IPS DF 6.9 (cell line): Measurements from ENCODE around the gene IFITM1.
A peak's percentile ranks its signal among the peaks of the same experiment; 100 is the strongest.
"Not testable (repeated sequence)": the region's sequence is repeated elsewhere in the genome, so short reads cannot be mapped to it uniquely, and the experiment has no call there.

Source experiments
- DNase-seq: peaks from one replicate; pipeline ENCODE4 v3.0.0-alpha.2; 2013; ENCODE audit warnings: low read depth, low spot score
- H3K27ac ChIP-seq: one replicate; pipeline ENCODE4 v1.5.1; 2013; ENCODE audit warnings: low read length, control low read depth
- H3K27me3 ChIP-seq: 2 replicates; pipeline ENCODE4 v1.6.1; 2013; ENCODE audit warnings: mild to moderate bottlenecking, low read length; ENCODE audit not compliant: control insufficient read depth, insufficient read depth
- H3K36me3 ChIP-seq: 2 replicates; pipeline ENCODE4 v1.6.1; 2013; ENCODE audit warnings: low read length; ENCODE audit not compliant: control insufficient read depth, insufficient read depth
- H3K4me1 ChIP-seq: 2 replicates; pipeline ENCODE4 v1.6.1; 2013; ENCODE audit warnings: low read length; ENCODE audit not compliant: control insufficient read depth, insufficient read depth
- H3K4me3 ChIP-seq: 2 replicates; pipeline ENCODE4 v1.5.1; 2013; ENCODE audit warnings: mild to moderate bottlenecking, low read length
- H3K9me3 ChIP-seq: 2 replicates; pipeline ENCODE4 v1.6.1; 2013; ENCODE audit warnings: low read length, inconsistent platforms; ENCODE audit not compliant: control insufficient read depth, insufficient read depth
- WGBS: extraction: QIAGEN DNeasy Blood & Tissue Kit; methylation state at CpG from one replicate; pipeline ENCODE4 v1.1.7; 2013; ENCODE audit warnings: mixed read lengths, missing lambda C conversion rate; ENCODE audit not compliant: insufficient read length, insufficient coverage; 5-methylcytosine and 5-hydroxymethylcytosine counted together

Gene IFITM1

GRCh38 chr11:313304-313786 is 495 bp upstream of the IFITM1 start:
- no peaks in the 10 kb centered on the region for H3K9me3 ChIP-seq
- no CpG with 5 or more reads among the region's 8 CpGs for WGBS
- peaks cover 23% of the 10 kb centered on the region for H3K4me1 ChIP-seq
- peak overlapping the region; percentile 40 for H3K27ac ChIP-seq
- no peaks in the 10 kb centered on the region for H3K27me3 ChIP-seq
- DNase-seq: no peak
- no peak overlapping the region for H3K4me3 ChIP-seq
- H3K36me3 ChIP-seq: no peaks in the 10 kb centered on the region; the same call in 1 of the 2 replicates

GRCh38 chr11:314554-314875 is 675 bp downstream of the IFITM1 start:
- Histone ChIP-seq H3K4me1 (peaks cover 24% of the 10 kb centered on the region), H3K4me3 (peak overlapping the region; percentile 73; the same call in 1 of the 2 replicates)
- H3K9me3 ChIP-seq, H3K27me3 ChIP-seq, H3K36me3 ChIP-seq, H3K27ac ChIP-seq, DNase-seq: not testable (repeated sequence)
- no CpG with 5 or more reads among the region's 6 CpGs for WGBS

GRCh38 chr11:315051-315481 is 1.2 kb downstream of the IFITM1 start:
- Histone ChIP-seq H3K36me3 (no peaks in the 10 kb centered on the region; the same call in 1 of the 2 replicates), H3K27me3 (no peaks in the 10 kb centered on the region), H3K9me3 (no peaks in the 10 kb centered on the region), H3K4me1 (peaks cover 24% of the 10 kb centered on the region), H3K27ac (no peak overlapping the region), H3K4me3 (peak overlapping the region; percentile 32; the same call in 1 of the 2 replicates)
- DNase-seq: no peak
- no CpG with 5 or more reads among the region's 9 CpGs for WGBS

DNA sequence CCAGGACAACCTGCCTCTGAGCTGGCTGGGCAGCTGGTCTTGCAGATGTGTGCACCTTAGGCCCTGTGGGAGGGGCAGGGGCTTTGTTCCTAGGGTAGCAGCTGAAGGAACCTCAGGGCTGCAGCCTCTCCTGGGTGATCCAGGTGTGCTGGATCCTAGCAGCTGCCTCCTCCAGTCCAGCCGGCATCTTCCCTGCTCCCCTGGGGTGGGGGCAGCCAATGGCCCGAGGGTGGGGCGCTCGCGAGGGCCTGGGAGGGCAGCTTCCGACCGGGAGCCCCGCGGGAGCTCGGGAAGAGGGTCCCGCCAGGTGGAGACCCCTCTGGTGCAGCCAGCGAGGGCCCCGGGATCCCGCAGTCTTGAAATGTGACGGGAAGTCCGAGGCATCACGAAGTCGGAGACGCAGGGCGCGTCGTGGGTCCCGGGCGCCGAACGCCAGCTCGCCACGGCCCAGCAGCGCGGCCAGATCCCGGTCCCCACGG is 1.7 kb downstream of the IFITM1 start:
- no peaks in the 10 kb centered on the region; the same call in 1 of the 2 replicates for H3K36me3 ChIP-seq
- H3K27ac ChIP-seq: no peak overlapping the region
- no CpG with 5 or more reads among the region's 32 CpGs for WGBS
- H3K27me3 ChIP-seq: no peaks in the 10 kb centered on the region
- H3K4me3 ChIP-seq: peak overlapping the region; percentile 7; the same call in 1 of the 2 replicates
- H3K4me1 ChIP-seq: peaks cover 26% of the 10 kb centered on the region
- no peaks in the 10 kb centered on the region for H3K9me3 ChIP-seq
- no peak for DNase-seq

DNA sequence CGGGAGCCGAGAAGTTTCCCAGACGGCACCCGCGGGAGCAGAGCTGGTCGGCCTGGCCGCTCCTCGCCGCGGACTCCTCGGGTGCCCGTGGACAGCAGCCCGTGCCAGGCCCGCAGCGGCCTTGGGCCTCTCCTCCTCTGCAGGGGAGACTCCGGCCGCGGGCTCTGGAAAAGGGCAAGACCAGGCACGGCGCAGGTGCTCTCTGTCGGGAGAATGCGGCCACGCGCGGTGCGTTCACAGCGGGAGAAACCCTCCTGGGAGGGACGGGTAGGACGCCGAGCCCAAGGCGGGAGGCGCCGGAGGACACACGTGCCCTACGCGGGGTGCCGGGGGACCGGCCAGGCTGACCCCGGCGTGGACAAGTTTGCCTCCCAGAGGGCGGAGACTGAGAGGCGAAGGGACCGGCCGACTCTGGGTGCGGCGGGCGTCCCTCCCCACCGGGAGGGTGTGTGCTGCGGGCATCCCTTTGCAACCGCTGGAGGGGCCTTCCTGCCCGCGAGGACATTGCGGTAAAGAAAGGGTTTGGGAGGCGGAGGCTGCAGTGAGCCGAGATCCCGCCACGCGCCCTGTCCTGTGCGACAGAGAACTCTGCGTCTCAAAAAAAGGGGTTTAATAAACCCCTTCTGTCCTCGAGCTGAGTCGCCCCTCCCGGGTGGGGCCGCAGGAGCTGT is 2.3 kb downstream of the IFITM1 start:
- Histone ChIP-seq H3K4me3 (peak overlapping the region; percentile 7; the same call in 1 of the 2 replicates), H3K36me3 (no peaks in the 10 kb centered on the region; the same call in 1 of the 2 replicates), H3K27me3 (no peaks in the 10 kb centered on the region), H3K4me1 (peaks cover 26% of the 10 kb centered on the region), H3K9me3 (no peaks in the 10 kb centered on the region), H3K27ac (no peak overlapping the region)
- DNase-seq: no peak
- WGBS: no CpG with 5 or more reads among the region's 64 CpGs

DNA sequence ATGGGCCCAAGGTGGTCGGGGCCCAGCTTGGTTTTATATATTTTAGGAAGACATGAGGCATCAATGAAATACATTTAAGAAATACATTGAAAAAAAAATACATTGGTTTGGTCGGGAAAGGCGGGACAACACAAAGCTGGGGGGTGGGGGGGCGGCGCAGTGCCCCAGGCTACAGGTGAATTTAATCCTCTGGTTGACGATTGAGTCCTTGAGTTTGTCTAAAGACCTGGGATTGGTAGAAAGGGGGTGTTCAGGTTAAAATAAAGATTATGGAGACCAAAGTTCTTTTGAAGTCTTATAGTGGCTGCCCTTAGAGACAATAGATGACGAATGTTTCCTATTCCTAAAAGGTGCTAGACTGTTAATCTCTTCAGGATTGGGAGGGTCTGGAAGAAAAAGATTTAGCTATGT is 3.1 kb downstream of the IFITM1 start:
- Histone ChIP-seq H3K4me1 (peaks cover 25% of the 10 kb centered on the region), H3K4me3 (no peak overlapping the region), H3K9me3 (no peaks in the 10 kb centered on the region), H3K36me3 (no peaks in the 10 kb centered on the region; the same call in 1 of the 2 replicates), H3K27ac (no peak overlapping the region), H3K27me3 (no peaks in the 10 kb centered on the region)
- DNase-seq: no peak
- WGBS: no CpG with 5 or more reads among the region's 7 CpGs

- not testable (repeated sequence) for H3K36me3 ChIP-seq, H3K27me3 ChIP-seq, H3K9me3 ChIP-seq, H3K27ac ChIP-seq, H3K4me3 ChIP-seq, DNase-seq
- no CpG with 5 or more reads among the region's 30 CpGs for WGBS
- H3K4me1 ChIP-seq: peaks cover 21% of the 10 kb centered on the region
Measured at GRCh38 chr11:317668-318404, 4.0 kb downstream of the IFITM1 start.

- H3K4me3 ChIP-seq, H3K27ac ChIP-seq: not testable (repeated sequence)
Measured at GRCh38 chr11:318405-319120, 4.7 kb downstream of the IFITM1 start.

GRCh38 chr11:319121-319887 is 5.5 kb downstream of the IFITM1 start:
- H3K27ac ChIP-seq, H3K4me3 ChIP-seq, DNase-seq: not testable (repeated sequence)

More at GRCh38 chr11:318405-319120, 4.7 kb downstream of the IFITM1 start:
- DNase-seq, H3K36me3 ChIP-seq, H3K9me3 ChIP-seq, H3K27me3 ChIP-seq: not testable (repeated sequence)
- no CpG with 5 or more reads among the region's 79 CpGs for WGBS
- H3K4me1 ChIP-seq: peaks cover 19% of the 10 kb centered on the region

More at GRCh38 chr11:319121-319887, 5.5 kb downstream of the IFITM1 start:
- peaks cover 19% of the 10 kb centered on the region for H3K4me1 ChIP-seq
- H3K9me3 ChIP-seq, H3K36me3 ChIP-seq, H3K27me3 ChIP-seq: not testable (repeated sequence)
- no CpG with 5 or more reads among the region's 29 CpGs for WGBS
